ENCODE data around the gene TAPBP.
A peak's percentile ranks its signal among the peaks of the same experiment; 100 is the strongest.
"Not testable (repeated sequence)": the region's sequence is repeated elsewhere in the genome, so short reads cannot be mapped to it uniquely, and the experiment has no call there.

TAPBP gene

DNA sequence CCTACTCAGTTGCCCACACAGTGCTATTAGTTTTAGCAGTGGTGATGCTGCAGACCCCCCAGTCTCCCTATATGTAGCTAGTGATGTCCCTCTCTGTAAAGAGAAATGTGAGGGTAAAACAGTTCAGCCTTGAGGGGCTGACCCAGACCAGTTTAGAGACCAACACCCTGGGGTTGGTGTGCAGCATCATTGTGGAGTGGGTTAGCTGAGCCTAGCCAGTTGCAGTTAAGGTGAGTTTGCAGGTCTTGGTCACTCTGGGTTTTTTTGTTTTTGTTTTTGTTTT lies 37.4 kb downstream of the TAPBP start:
- DNase-seq (ENCODE audit: low read depth in 3 of 3) = no peak

DNA sequence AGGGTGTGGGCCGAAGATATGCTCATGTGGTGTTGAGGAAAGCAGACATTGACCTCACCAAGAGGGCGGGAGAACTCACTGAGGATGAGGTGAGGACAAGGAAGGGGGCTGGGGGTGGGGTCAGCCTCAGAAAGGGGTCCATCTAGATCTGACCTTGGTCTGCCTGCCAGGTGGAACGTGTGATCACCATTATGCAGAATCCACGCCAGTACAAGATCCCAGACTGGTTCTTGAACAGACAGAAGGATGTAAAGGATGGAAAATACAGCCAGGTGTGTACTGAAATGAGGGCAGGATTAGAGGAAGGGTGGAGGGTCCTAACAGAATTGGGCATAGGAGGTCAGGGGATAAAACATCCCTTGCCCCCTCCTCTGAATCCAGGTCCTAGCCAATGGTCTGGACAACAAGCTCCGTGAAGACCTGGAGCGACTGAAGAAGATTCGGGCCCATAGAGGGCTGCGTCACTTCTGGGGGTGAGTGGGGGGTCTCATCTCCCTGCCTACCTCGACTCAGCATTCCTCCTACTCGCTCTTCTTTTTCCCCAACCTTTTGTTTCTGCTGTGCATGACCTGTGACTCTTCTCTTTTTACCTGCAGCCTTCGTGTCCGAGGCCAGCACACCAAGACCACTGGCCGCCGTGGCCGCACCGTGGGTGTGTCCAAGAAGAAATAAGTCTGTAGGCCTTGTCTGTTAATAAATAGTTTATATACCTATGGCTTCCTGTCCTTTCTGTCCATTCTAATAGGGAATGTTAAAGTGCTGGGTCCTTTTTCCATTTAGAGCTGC lies 37.9 kb downstream of the TAPBP start:
- not testable (repeated sequence) for DNase-seq (ENCODE audit: low read depth in 3 of 3)

DNA sequence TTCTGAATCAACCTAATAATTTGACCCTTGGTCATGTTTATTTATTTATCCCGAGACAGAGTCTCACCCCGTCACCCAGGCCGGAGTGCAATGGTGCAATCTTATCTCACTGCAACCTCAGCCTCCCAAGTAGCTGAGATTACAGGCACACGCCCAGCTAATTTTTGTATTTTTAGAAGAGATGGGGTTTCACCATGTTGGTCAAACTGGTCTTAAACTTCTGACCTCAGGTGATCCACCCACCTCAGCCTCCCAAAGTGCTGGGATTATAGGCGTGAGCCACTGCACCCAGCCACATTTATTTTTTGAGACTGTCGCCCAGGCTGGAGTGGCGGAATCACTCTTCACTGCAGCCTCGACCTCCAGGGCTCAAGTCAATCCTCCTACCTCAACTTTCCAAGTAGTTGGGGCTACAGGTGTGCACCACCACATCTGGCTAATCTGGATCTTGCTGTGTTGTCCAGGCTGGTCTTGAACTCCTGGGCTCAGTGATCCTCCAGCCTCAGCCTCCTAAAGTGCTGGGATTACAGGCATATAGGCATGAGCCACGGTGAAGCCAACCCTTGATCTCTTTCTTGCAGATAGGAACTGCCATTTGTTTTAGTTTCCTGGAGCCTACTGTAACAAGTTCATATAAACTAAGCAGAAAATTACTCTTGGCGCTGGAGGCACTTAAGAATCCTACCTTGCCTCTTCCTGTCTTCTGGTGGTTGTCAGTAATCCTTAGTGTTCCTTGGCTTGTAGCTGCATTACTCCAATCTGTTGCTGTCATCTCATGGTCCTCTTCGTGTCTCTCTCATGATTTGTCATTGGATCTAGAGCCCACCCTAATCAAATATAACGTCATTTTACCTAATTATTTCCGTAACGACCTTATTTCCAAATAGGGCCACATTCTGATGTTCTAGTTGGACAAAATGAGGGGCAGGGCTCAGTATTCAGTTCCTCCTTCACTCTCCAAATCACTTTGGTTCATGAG lies 39.7 kb downstream of the TAPBP start:
- DNase-seq (ENCODE audit: low read depth in 3 of 3) = no peak

DNA sequence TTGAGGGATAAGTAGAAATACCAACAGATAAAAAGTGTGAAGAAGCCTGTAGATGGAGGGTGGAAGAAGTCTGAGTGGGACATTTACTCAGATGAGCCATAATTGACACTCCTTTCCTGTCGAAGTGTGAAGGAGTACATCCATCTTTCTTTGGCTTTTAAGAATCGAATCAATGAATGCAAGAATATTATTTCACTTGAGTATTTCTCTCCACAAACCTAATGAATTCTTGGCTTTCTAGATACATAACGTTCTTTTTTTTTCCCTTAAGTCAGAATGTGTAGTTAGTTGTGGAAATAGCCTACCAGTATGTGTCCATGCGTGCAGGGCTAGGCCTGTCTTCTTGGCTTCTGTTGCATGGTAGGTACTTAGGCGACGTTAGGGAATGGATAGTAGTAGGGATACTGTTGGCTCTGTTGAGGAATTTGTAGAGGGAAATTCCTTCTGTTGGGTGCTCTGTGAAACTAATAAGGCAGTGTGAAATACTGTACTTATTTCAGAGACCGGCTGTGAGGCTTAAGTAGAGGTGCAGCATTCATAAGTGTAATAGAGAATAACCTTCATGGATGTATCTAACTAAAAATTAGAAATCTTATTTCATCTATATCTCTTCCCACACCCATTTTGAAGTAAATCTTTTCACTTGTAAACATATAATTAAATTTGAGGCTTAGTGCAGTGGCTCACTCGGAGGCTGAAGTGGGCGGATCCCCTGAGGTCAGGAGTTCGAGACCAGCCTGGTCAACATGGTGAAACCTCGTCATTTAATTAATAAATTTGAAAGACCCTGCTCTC lies 40.6 kb downstream of the TAPBP start:
- DNase-seq (ENCODE audit: low read depth in 3 of 3) = no peak

DNA sequence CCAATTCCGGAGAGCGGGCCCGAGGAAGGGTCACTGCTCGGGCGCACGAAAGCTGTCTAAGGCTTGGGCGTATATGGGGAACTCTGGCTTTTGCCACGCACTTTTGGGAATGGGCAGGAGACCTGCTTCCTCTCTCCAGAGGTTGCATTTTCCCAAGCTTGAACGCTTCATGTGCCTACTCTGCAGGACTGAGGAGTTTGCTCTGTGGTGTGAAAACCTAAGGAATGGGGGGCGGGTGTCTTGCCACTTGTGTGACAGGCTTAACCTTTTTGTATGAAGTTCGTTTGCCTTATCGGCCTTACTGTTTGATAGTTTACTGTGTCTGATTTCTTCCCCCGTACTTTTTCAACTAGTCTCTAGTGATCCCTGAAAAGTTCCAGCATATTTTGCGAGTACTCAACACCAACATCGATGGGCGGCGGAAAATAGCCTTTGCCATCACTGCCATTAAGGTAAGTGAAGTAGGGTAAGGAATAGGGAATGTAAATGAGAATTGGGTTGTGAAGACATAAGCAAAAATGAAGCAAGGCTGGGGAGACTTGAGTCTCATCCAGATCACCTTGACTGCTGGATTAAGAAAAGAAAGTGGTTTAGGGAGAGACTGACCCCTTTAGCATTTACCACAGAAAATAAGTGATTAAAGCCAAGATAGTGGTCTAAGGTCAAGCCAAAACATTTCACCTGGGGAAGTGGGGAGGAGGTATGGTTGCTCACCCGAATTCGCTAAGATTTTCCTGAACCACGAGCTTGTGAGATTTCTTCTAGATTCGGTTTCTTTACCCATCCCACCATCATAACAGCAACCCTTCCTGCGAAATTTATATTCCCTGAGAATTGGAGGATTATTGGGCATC lies 41.4 kb downstream of the TAPBP start:
- no peak for DNase-seq (ENCODE audit: low read depth in 3 of 3)

DNA sequence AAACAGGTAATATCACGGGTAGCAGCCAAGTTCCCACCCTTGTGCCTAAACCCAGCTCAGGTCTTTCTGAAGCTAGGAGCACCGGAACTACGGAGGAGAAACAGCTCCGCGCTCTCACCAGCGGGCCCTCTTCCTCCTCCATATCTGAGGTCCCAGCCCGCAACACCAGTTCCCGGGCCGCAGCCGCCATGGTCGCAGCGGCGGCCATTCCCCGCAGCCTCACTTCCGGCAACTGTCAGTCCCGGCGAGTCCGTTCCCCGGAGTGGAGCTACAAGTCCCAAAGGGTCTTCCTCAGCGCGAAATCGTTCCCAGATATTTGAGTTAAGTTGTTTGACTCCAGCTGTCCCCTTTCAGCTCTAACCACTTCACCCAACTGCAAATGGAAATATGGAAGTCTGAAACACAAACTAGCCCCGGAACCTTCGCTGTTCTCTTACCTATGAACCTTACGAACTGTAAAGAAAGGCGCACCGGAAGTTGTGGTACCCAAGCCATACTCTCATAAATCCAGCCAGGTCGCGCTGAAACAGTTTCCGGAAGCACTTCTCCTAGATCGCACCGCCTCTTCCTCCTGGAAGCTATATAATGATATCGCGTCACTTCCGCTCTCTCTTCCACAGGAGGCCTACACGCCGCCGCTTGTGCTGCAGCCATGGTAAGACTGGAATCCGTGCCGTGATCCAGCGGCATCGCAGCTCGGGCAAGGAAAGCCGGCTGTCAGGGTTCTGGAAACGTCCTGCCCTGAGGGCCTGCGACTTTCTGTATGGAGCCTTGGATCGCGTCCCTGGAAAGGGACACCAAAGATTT lies 42.2 kb downstream of the TAPBP start, which contains the start of the genes RPS18 and VPS52:
TSS of gene RPS18 (plus strand) at position 608 of the 807 bp plus-strand sequence. CDS start at position 653, 45 bp downstream.
TSS of gene VPS52 (minus strand) at position 409 of the 807 bp plus-strand sequence. CDS start at position 208, 201 bp downstream.
- DNase-seq (ENCODE audit: low read depth in 3 of 3) = peak; percentile 78 to 90 (median 86)

DNA sequence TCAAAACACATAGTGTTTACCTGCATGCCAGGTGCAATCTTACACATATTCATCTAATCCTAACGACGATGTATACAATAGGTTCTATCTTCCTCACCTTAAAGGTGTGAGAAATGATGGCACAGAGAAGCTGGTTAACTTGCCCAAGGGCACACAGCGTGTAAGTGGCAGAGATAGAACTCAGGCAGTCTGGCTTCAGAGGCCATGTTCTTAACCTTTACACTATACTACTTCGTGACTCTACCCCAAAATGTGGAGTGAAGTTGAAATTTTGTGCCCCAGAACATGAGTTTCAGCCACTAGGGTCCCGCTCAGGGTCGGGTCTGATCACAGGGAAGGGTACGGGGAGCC lies 42.8 kb downstream of the TAPBP start:
- no peak for DNase-seq (ENCODE audit: low read depth in 3 of 3)

DNA sequence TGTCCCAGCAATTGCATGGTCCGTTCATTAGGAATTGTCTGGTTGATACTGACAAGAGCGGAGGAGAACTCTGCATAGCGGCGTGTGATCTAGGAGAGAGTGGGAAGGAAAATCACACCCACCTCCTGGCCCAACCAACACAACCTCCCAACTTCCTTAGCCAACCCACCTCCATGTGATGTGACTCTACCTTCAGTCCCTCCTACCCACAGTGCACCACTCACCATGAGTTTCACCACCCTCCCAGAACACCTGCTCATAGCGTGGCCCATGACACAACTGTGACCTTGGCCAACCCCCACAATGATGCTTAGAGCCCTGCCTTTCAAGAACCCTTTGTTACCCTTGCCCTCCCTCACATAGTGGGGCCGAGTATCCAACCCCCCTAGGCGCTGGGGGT lies 49.9 kb downstream of the TAPBP start:
- DNase-seq (ENCODE audit: low read depth in 3 of 3) = no peak

DNA sequence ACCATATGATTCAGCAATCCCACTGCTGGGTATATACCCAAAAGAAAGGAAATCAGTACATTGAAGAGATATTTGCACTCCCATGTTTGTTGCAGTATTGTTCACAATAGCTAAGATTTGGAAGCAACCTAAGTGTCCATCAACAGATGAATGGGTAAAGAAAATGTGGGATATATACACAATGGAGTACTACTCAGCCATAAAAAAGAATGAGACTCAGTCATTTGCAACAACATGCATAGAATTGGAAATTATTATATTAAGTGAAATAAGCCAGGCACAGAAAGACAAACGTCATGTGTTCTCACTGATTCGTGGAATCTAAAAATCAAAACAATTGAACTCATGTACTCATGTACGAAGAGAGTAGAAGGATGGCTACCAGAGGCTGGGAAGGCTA lies 51.4 kb downstream of the TAPBP start:
- not testable (repeated sequence) for DNase-seq (ENCODE audit: low read depth in 3 of 3)

DNA sequence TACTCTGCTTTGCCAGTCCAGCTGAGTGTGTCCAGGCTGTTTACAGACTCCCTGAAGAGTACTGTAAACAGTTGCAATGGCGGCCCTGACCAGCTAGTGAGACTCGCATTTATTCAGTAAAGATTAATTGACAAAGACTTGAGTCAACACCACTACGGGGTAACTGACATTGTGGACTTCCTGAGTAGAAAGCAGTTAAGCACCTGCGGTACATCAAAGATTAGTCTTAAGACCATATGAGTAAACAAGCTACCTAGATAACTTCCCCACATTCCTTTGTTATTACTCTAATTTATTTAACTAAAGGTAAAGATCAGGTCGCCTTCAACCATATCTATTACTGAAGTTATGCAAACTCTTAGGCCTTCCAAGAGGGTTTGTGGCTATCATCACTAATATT lies 54.8 kb downstream of the TAPBP start:
- no peak for DNase-seq (ENCODE audit: low read depth in 3 of 3)

DNA sequence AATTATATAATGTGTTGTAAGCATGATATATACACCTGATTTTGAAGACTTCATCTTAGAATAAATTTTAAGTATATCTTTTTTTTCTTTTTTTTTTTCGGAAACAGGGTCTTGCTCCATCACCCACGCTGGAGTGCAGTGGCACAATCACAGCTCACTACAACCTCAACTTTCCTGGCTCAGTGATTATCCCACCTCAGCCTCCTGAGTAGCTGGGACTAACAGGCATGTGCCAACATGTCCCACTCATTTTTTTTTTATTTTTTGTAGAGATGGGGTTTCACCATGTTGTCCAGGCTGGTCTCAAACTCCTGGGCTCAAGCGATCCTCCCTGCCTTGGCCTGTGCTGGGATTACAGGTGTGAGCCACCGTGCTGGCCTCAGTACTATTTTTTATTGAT lies 59.3 kb downstream of the TAPBP start:
- DNase-seq (ENCODE audit: low read depth in 3 of 3) = no peak

DNA sequence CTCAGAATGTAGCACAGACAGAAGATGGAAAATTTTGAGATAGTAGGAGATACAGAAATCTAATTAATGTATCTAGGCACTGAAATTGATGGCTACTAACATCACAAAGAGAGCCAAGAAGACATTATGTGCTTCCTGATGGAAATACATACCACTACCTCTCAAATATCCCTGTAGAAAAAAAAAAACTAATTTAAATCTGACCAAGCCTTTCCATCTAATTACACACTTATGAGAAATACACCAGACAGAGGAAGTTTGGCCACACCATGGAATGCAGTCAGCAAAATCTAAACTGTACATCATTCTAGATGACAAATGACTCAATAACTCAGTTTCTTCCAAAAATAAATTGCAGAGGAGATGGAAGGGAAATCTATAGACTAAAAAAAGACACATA lies 61.1 kb downstream of the TAPBP start:
- DNase-seq (ENCODE audit: low read depth in 3 of 3) = no peak

DNA sequence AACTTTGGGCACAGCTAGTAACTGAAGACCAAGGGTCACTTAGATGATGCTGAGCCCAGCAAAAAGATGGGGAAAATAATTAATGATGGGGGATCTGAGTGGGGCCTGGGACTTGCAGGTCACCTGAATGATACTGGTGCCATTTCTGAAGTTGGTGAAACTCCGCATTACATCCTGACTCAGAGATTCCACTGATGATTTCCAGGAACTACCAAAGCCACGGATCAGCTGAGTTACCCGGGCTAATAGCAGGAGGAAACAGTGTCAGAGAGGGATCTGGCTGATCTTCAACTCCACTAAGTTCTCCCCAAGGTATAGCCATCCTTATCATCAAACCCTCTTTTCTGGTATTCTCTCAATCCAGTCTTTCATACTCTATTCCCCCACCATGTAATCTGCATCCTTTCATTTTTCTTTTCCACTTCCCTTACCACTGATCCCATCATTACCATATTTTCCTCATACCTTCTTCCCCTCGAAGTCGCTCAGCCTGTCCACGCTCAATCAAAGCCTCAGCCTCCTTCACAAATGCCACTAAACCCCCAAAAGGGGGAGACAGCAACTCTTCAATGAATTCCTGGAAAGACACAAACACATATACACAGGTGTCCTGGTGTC lies 62.4 kb downstream of the TAPBP start:
- DNase-seq (ENCODE audit: low read depth in 3 of 3) = no peak

DNA sequence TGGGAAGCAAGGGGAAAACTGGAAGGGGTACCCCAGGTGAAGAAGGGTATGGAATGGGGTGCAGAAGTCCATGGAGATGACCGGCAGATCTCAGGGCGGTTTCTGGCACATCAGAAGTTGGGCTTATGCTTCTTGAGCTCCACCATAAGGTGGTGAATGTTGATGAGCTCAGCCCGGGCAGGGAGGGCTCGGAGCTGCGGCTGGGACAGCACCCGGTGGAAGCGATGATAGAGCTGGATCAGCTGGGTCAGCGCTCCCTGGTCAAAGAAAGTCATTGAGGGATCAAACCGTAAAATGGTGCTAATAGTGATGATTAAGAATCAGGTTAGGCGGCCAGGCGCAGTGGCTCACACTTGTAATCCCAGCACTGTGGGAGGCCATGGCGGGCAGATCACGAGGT lies 63.1 kb downstream of the TAPBP start:
- no peak for DNase-seq (ENCODE audit: low read depth in 3 of 3)

DNA sequence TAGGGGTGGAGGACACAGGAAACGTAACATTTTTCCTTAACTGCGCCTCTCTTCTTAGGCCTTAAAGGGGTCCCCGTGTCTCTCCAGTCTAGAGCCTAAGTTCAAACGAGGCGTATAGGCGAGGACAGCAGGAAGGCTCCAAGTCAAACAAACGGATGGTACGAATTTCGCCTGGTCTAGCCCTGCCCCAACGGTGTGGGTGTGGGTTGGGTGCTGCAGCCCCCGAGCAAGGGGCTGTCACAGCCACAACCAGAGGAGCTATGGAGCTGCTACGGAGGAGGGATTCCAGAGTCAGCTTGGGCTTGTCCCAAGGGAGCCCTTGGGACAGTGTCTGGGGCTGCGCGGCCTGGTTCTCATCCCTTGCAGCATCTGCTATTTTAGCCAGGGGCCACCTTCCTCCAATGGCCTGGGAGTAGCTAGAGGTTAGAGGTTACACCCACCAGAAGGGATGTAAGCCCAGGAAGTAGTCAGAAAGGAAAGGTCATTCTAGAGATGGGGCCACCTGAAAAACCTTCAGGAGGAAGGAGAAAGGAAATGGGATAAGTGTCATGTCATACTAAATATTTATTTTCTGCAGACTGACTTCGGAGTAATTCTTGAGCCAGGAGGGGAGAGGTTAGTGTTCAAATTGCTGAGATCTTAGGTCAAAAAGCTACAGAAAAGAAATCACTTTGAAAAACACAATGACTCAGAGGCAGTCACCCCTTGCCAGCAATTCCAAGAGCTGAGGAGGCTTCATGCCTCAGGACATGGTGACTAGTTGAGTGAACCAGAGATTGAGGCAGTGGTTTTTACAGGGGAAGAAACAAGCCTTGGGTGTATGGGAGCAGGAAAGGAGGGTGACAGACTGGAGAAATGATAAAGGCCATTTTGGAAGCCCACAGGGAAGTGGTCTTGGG lies 63.9 kb downstream of the TAPBP start:
- no peak for DNase-seq (ENCODE audit: low read depth in 3 of 3)
